Ovary (tissue), 9 donors: ENCODE measurements around the gene PFKFB2. TPM values are rescaled to one million over a fixed set of nuclear protein-coding genes. Genes with fewer than 3 reads are reported as not detected.

Source experiments
- DNase-seq, 5 donors: peaks; one replicate each; pipeline ENCODE4 v3.0.0-alpha.2; 2019 to 2020
- H3K27ac ChIP-seq, 2 donors: fragments of 200-600 bp; one replicate each; pipeline versions ENCODE4 v1.5.1 to v1.8.0; 2019 to 2022
- H3K27me3 ChIP-seq: fragments of 200-600 bp; one replicate; pipeline ENCODE4 v1.8.0; 2022
- H3K36me3 ChIP-seq: fragments of 200-600 bp; sonication (generic); one replicate; pipeline ENCODE4 v1.5.1; 2019
- H3K4me1 ChIP-seq: one replicate; pipeline ENCODE4 v1.8.1; 2013; ENCODE audit warnings: mild to moderate bottlenecking, moderate library complexity; ENCODE audit not compliant: insufficient read depth
- H3K4me3 ChIP-seq: fragments of 200-600 bp; sonication (generic); one replicate; pipeline ENCODE4 v1.5.1; 2017
- H3K9me3 ChIP-seq, 2 donors: fragments of 200-600 bp in 1 of 2; sonication (generic) in 1 of 2; one replicate each; pipeline versions ENCODE4 v1.5.1 to v1.8.1; 2013 to 2019; ENCODE audit warnings: mild to moderate bottlenecking in 1 of 2, moderate library complexity in 1 of 2
- CTCF ChIP-seq, 3 donors: fragments of 450-650 bp in 2 of 3; fragments of 200-600 bp in 1 of 3; IDR thresholded peaks; one replicate each; pipeline versions ENCODE4 v1.5.1 to v1.8.0; 2016 to 2022; ENCODE audit warnings: antibody characterized with exemption in 3 of 3, mild to moderate bottlenecking in 1 of 3
- EP300 ChIP-seq: sonication (generic); formaldehyde crosslinking; IDR thresholded peaks from one replicate; pipeline ENCODE4 v1.6.1; 2017; ENCODE audit warnings: antibody characterized with exemption
- POLR2A ChIP-seq: fragments of 450-650 bp; IDR thresholded peaks from one replicate; pipeline ENCODE4 v1.6.1; 2017; ENCODE audit warnings: antibody characterized with exemption, mild to moderate bottlenecking, moderate library complexity
- WGBS, 3 donors: extraction: QIAGEN DNeasy Blood & Tissue Kit in 1 of 3; methylation state at CpG; one replicate each; pipeline versions ENCODE4 v1.1.5 to v1.1.7; 2013 to 2017; 5-methylcytosine and 5-hydroxymethylcytosine counted together
- intact Hi-C, 4 donors: fragments of 100-400 bp; cut with DNase I; formaldehyde crosslinking; loops; one replicate each; pipeline versions ENCODE4 v1.11.0 to v1.15.1; 2022 to 2023
- polyA plus RNA-seq, 2 donors: library from polyadenylated mRNA; stranded (reverse); fragments of 200-250 nt in 1 of 2; fragments of 350-450 nt in 1 of 2; fragmentation: Illumina TruSeq in 1 of 2; extraction: RNeasy Lipid Tissue Mini Kit (QIAGEN cat#74804) in 1 of 2; gene quantifications; one replicate each; pipeline ENCODE4 v1.2.3, GENCODE V29; 2013 to 2014
- total RNA-seq, 7 donors: library from RNA; depleted of rRNA in 2 of 7; stranded (reverse); fragments of >200 nt in 2 of 7; fragmentation: NEBNext Ultra II Directional in 3 of 7; extraction: Animal tissue kit (Norgen Biotek cat#: 25700) in 3 of 7; gene quantifications; one replicate each; pipeline versions ENCODE4 v1.1.0 to v1.2.4, GENCODE V29; 2016 to 2023
- donor health status: DM: no; HTN: no; CAD: no; lungs with moderate emphysema.
- donor health status: DM: no; HTN: no; CAD: no.
- donor health status: Bipolar disorder and iron deficiency.
- donor health status: DM: yes; HTN: yes; CAD: no.
- donor health status: DM: no; HTN: no; CAD: no.
- donor health status: DM: yes; HTN: yes; CAD: no.

The PFKFB2 gene
- total and polyA plus RNA-seq, 9 donors, result 3.0 to 11.4 (median 7.7) TPM

- Histone ChIP-seq H3K36me3 (no peaks in the 10 kb centered on the region), H3K4me1 (no peaks in the 10 kb centered on the region), H3K27me3 (no peaks in the 10 kb centered on the region), H3K4me3 (no peak overlapping the region), H3K27ac (no peak overlapping the region), H3K9me3 (no peaks in the 10 kb centered on the region)
- intact Hi-C loops, result no loop called here
- no peak for DNase-seq
- TF ChIP-seq CTCF (IDR thresholded peaks at IDR 0.05), result no peak
- no peak for TF ChIP-seq POLR2A
- no peak for TF ChIP-seq EP300
- WGBS, 3 donors, result 91 to 92% (median 91%) methylated on average over 8 of the region's 8 CpGs
These were observed 11.5 kb downstream of the PFKFB2 start for GRCh38 chr1:207064561-207064960.

- no peak for DNase-seq
These were observed 14.1 kb downstream of the PFKFB2 start for GRCh38 chr1:207067185-207067584.

GRCh38 chr1:207067665-207068064 is 14.6 kb downstream of the PFKFB2 start:
- no peaks in the 10 kb centered on the region for H3K9me3 ChIP-seq
- WGBS, 3 donors, result 80 to 93% (median 89%) methylated on average over 5 of the region's 5 CpGs
- no peaks in the 10 kb centered on the region for H3K36me3 ChIP-seq
- H3K4me3 ChIP-seq, result no peak overlapping the region
- no peak for TF ChIP-seq CTCF (IDR thresholded peaks at IDR 0.05)
- no peak for TF ChIP-seq POLR2A
- TF ChIP-seq EP300, result no peak
- no peak for DNase-seq
- no peaks in the 10 kb centered on the region for H3K27me3 ChIP-seq
- intact Hi-C loops, result no loop called here
- no peaks in the 10 kb centered on the region for H3K4me1 ChIP-seq
- H3K27ac ChIP-seq, result no peak overlapping the region

More at GRCh38 chr1:207067185-207067584, 14.1 kb downstream of the PFKFB2 start:
- intact Hi-C loops, result no loop called here
- Histone ChIP-seq H3K9me3 (no peaks in the 10 kb centered on the region), H3K4me1 (no peaks in the 10 kb centered on the region), H3K27me3 (no peaks in the 10 kb centered on the region), H3K27ac (no peak overlapping the region), H3K36me3 (no peaks in the 10 kb centered on the region), H3K4me3 (no peak overlapping the region)
- TF ChIP-seq CTCF (IDR thresholded peaks at IDR 0.05) (no peak), EP300 (no peak), POLR2A (no peak)
- 56 to 64% (median 60%) methylated on average over 3 of the region's 3 CpGs for WGBS, 3 donors

- Histone ChIP-seq H3K27ac (no peak overlapping the region), H3K9me3 (no peaks in the 10 kb centered on the region), H3K4me1 (no peaks in the 10 kb centered on the region), H3K27me3 (no peaks in the 10 kb centered on the region), H3K4me3 (no peak overlapping the region), H3K36me3 (no peaks in the 10 kb centered on the region)
- intact Hi-C loops, result no loop called here
- TF ChIP-seq POLR2A (no peak), EP300 (no peak), CTCF (IDR thresholded peaks at IDR 0.05) (no peak)
- no peak for DNase-seq
- 90 to 95% (median 94%) methylated on average over 3 of the region's 3 CpGs for WGBS, 3 donors
These were observed 16.0 kb downstream of the PFKFB2 start for GRCh38 chr1:207069061-207069460.
